ENCODE measurements around the gene CBFA2T3. TPM values are rescaled to one million over a fixed set of nuclear protein-coding genes. Genes with fewer than 3 reads are reported as not detected.

The CBFA2T3 gene
- polyA plus RNA-seq, 3 donors from 2014 or later = 0.49 to 0.76 TPM; not detected in 1

GRCh38 chr16:88872650-88873331, 104.2 kb downstream of the CBFA2T3 start:
- Mint-ChIP-seq H3K4me1 (peaks cover 0 to 1% of the 10 kb centered on the region in 2 donors), H3K9me3 (no peaks in the 10 kb centered on the region), H3K36me3 (no peaks in the 10 kb centered on the region), H3K4me3 (no peak overlapping the region), H3K27me3 (ENCODE audit: low read depth in 3 of 3) (peaks cover 4 to 8% (median 8%) of the 10 kb centered on the region in 3 donors), H3K27ac (no peak overlapping the region)
- no peak for DNase-seq

DNA sequence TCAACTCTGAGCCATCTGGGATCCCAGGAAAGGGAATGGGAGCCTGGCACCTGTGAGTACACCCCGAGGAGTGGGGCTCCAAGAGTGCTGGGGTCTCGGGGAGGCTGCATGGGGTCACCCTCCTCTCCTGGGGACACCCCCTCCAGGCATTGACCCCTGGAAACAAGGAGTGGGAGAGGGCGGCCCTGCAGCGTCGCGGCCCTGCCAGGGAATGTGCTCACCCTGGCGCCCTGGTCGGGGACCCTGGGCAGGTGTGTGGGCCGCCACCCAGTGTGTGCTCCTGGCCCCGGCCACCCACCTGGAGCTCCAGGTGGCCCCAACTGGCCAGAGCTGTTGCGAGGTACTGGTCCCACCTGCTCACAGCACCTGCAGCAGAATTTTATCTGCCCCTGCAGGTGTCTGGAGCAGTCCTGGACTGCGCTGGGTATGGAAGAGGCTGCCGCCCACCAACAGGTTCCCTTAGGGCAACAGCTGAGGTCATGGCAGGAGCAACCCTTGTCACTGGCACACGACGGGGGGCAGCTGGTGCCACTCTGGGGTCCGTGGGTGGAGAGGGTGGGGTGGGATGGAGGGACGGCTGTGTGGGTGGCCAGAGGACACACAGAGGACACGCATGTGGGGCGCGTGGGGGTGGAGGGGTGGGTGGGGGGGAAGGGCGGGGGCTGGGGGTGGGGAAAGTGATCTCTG, 105.1 kb downstream of the CBFA2T3 start:
- Mint-ChIP-seq H3K27ac (no peak overlapping the region), H3K4me3 (no peak overlapping the region), H3K36me3 (no peaks in the 10 kb centered on the region), H3K4me1 (peaks cover 0 to 1% of the 10 kb centered on the region in 2 donors), H3K9me3 (no peaks in the 10 kb centered on the region), H3K27me3 (ENCODE audit: low read depth in 3 of 3) (peaks cover 4 to 8% (median 8%) of the 10 kb centered on the region in 3 donors)
- no peak for DNase-seq

DNA sequence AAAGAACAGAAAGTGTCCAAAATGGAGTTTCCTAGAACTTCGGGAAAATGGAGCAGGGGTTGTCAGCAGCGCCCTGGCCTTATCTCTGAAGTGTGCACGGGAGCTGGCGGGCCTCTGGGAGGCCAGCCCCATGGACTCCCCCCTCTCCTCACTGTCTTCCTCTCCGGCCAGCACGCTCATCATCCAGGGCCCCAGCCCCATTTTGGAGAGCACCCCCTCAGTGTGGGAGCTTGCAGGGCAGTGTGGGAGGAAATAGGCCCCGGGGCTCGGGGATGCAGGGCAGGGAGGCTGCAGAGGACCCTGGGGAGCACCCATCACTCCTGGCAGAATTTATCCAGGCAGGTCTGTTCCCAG, 105.7 kb downstream of the CBFA2T3 start:
- Mint-ChIP-seq H3K36me3 (no peaks in the 10 kb centered on the region), H3K9me3 (no peaks in the 10 kb centered on the region), H3K27ac (no peak overlapping the region), H3K4me1 (peaks cover 0 to 1% of the 10 kb centered on the region in 2 donors), H3K27me3 (ENCODE audit: low read depth in 3 of 3) (peaks cover 4 to 10% (median 8%) of the 10 kb centered on the region in 3 donors), H3K4me3 (no peak overlapping the region)
- no peak for DNase-seq

GRCh38 chr16:88870608-88871348, 106.2 kb downstream of the CBFA2T3 start:
- H3K27me3 Mint-ChIP-seq (ENCODE audit: low read depth in 3 of 3) = peaks cover 4 to 10% (median 7%) of the 10 kb centered on the region in 3 donors
- no peaks in the 10 kb centered on the region for H3K36me3 Mint-ChIP-seq
- H3K27ac Mint-ChIP-seq = no peak overlapping the region
- H3K4me1 Mint-ChIP-seq = peaks cover 0 to 1% of the 10 kb centered on the region in 2 donors
- no peaks in the 10 kb centered on the region for H3K9me3 Mint-ChIP-seq
- H3K4me3 Mint-ChIP-seq = no peak overlapping the region
- DNase-seq = no peak

GRCh38 chr16:88869673-88869980, 107.4 kb downstream of the CBFA2T3 start:
- no peak overlapping the region for H3K4me3 Mint-ChIP-seq
- H3K27ac Mint-ChIP-seq = no peak overlapping the region
- H3K36me3 Mint-ChIP-seq = no peaks in the 10 kb centered on the region
- peaks cover 4 to 10% (median 7%) of the 10 kb centered on the region in 3 donors for H3K27me3 Mint-ChIP-seq (ENCODE audit: low read depth in 3 of 3)
- peaks cover 0 to 1% of the 10 kb centered on the region in 2 donors for H3K4me1 Mint-ChIP-seq
- DNase-seq = no peak
- no peaks in the 10 kb centered on the region for H3K9me3 Mint-ChIP-seq

GRCh38 chr16:88868974-88869672, 107.9 kb downstream of the CBFA2T3 start:
- no peak for DNase-seq
- Mint-ChIP-seq H3K9me3 (no peaks in the 10 kb centered on the region), H3K4me3 (no peak overlapping the region), H3K36me3 (no peaks in the 10 kb centered on the region), H3K27ac (no peak overlapping the region), H3K27me3 (ENCODE audit: low read depth in 3 of 3) (peaks cover 4 to 10% (median 7%) of the 10 kb centered on the region in 3 donors), H3K4me1 (peaks cover 0 to 1% of the 10 kb centered on the region in 2 donors)

DNA sequence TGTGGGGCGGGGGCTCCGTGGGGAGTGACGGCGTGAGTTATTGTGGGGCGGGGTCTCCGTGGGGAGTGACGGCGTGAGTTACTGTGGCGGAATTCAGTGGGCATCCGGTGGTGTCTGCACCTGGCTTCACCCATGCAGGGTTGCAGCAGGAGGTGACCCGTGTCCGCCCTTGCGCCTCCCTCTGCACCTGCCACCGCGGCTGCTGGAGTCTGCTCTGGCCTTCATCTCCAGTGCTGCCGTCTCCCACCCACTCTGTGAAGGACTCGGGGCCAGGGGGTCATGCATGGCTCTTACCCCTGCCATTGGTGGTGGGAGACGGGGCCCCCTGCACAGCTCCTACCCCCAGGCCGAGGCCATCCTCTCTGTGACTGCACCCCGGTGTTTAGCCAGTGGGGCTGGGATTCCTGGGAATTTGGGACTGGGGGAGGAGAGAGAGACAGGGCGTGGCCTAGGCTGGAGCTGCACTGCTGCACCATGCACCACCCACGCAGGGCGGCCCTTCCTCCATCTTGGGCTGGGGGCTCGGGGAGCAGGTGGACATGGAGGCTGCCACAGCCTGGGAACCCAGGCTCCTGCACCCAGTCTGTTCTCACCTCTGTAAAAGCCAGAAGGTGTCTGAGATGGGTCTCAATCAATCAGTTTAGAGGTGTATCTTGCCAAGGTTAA, 109.3 kb downstream of the CBFA2T3 start:
- H3K9me3 Mint-ChIP-seq = no peaks in the 10 kb centered on the region
- H3K36me3 Mint-ChIP-seq = no peaks in the 10 kb centered on the region
- H3K4me3 Mint-ChIP-seq = no peak overlapping the region
- peaks cover 4 to 10% (median 9%) of the 10 kb centered on the region in 3 donors for H3K27me3 Mint-ChIP-seq (ENCODE audit: low read depth in 3 of 3)
- H3K27ac Mint-ChIP-seq = no peak overlapping the region
- H3K4me1 Mint-ChIP-seq = peaks cover 0 to 1% of the 10 kb centered on the region in 2 donors
- DNase-seq = no peak

GRCh38 chr16:88866151-88866920, 110.7 kb downstream of the CBFA2T3 start, which contains the start of gene PABPN1L:
TSS of gene PABPN1L (minus strand) at chr16:88866660. CDS start at chr16:88866606, 54 bp downstream.
- no peaks in the 10 kb centered on the region for H3K9me3 Mint-ChIP-seq
- H3K36me3 Mint-ChIP-seq = peaks cover 0 to 3% (median 0%) of the 10 kb centered on the region in 3 donors
- H3K4me3 Mint-ChIP-seq = no peak within 1 kb of the TSS
- peaks cover 0 to 1% of the 10 kb centered on the region in 2 donors for H3K4me1 Mint-ChIP-seq
- DNase-seq = no peak
- no peak within 1 kb of the TSS for H3K27ac Mint-ChIP-seq
- H3K27me3 Mint-ChIP-seq (ENCODE audit: low read depth in 3 of 3) = peaks cover 4 to 10% (median 9%) of the 10 kb centered on the region in 3 donors

GRCh38 chr16:88865742-88866141, 111.3 kb downstream of the CBFA2T3 start:
- H3K4me1 Mint-ChIP-seq = no peaks in the 10 kb centered on the region
- peaks cover 0 to 3% (median 0%) of the 10 kb centered on the region in 3 donors for H3K36me3 Mint-ChIP-seq
- no peak for DNase-seq
- peaks cover 4 to 9% (median 7%) of the 10 kb centered on the region in 3 donors for H3K27me3 Mint-ChIP-seq (ENCODE audit: low read depth in 3 of 3)
- no peak overlapping the region for H3K4me3 Mint-ChIP-seq
- H3K27ac Mint-ChIP-seq = no peak overlapping the region
- no peaks in the 10 kb centered on the region for H3K9me3 Mint-ChIP-seq

GRCh38 chr16:88865310-88865709, 111.7 kb downstream of the CBFA2T3 start:
- Mint-ChIP-seq H3K4me3 (no peak overlapping the region), H3K36me3 (peaks cover 0 to 3% (median 0%) of the 10 kb centered on the region in 3 donors), H3K27me3 (ENCODE audit: low read depth in 3 of 3) (peaks cover 4 to 7% (median 4%) of the 10 kb centered on the region in 3 donors), H3K9me3 (no peaks in the 10 kb centered on the region), H3K4me1 (no peaks in the 10 kb centered on the region), H3K27ac (no peak overlapping the region)
- no peak for DNase-seq

- no peak overlapping the region for H3K27ac Mint-ChIP-seq
- H3K36me3 Mint-ChIP-seq = peaks cover 0 to 7% (median 0%) of the 10 kb centered on the region in 3 donors
- DNase-seq = no peak
- peaks cover 0 to 7% (median 4%) of the 10 kb centered on the region in 3 donors for H3K27me3 Mint-ChIP-seq (ENCODE audit: low read depth in 3 of 3)
- H3K9me3 Mint-ChIP-seq = no peaks in the 10 kb centered on the region
- H3K4me1 Mint-ChIP-seq = no peaks in the 10 kb centered on the region
- no peak overlapping the region for H3K4me3 Mint-ChIP-seq
Measured at GRCh38 chr16:88864521-88864920, 112.5 kb downstream of the CBFA2T3 start.

DNA sequence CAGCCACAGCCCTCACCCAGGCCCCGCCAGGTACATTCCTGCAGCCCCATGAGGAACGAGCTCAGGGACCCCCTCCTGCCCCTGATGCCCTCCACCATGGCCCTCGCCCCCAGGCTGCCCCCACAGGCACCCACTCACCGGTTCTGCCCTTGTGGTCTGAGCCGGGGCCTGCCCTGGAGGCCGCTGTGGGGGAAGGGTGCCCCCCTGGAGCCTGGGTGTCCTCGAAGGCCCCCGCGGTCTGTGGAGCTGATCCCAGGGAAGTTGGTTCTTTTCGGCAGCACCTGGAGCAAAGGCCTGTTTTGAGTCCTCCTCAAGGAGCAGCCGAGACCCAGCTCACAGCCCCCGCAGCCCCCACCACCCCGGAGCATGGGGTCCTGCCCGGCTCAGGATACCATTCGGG, 112.9 kb downstream of the CBFA2T3 start:
- no peak for DNase-seq
- H3K4me1 Mint-ChIP-seq = peaks cover 0 to 1% of the 10 kb centered on the region in 2 donors
- H3K27me3 Mint-ChIP-seq (ENCODE audit: low read depth in 3 of 3) = peaks cover 0 to 7% (median 4%) of the 10 kb centered on the region in 3 donors
- H3K4me3 Mint-ChIP-seq = no peak overlapping the region
- peaks cover 0 to 9% (median 0%) of the 10 kb centered on the region in 3 donors for H3K36me3 Mint-ChIP-seq
- H3K27ac Mint-ChIP-seq = no peak overlapping the region
- H3K9me3 Mint-ChIP-seq = no peaks in the 10 kb centered on the region

Measured in immature natural killer cell (primary cell).